Mononuclear cell (primary cell): ENCODE measurements around the gene TEX2. TPM values are rescaled to one million over a fixed set of nuclear protein-coding genes. Genes with fewer than 3 reads are reported as not detected.
"Not testable (repeated sequence)": the region's sequence is repeated elsewhere in the genome, so short reads cannot be mapped to it uniquely, and the experiment has no call there.

Source experiments
- H3K27me3 ChIP-seq: 2 replicates; pipeline ENCODE4 v1.6.0; 2011; ENCODE audit warnings: low read length, control low read depth; ENCODE audit not compliant: insufficient read depth
- H3K4me1 ChIP-seq: 2 replicates; pipeline ENCODE4 v1.5.1; 2011; ENCODE audit warnings: mild to moderate bottlenecking, low read length, control low read depth; ENCODE audit not compliant: insufficient read depth
- H3K4me3 ChIP-seq: 2 replicates; pipeline ENCODE4 v1.5.1; 2011; ENCODE audit warnings: mild to moderate bottlenecking, low read length, moderate library complexity
- H3K9me3 ChIP-seq: 2 replicates; pipeline ENCODE4 v1.5.1; 2011; ENCODE audit warnings: low read depth, mild to moderate bottlenecking, control low read depth, low read length
- total RNA-seq: library from RNA; depleted of rRNA; stranded (reverse); fragments of >200 nt; gene quantifications from one replicate; pipeline ENCODE4 v1.2.3, GENCODE V29; 2012

The TEX2 gene
- total RNA-seq, 1 donor: 7.2 TPM

- Histone ChIP-seq H3K9me3 (no peaks in the 10 kb centered on the region), H3K4me3 (no peak overlapping the region), H3K4me1 (peaks cover 28% of the 10 kb centered on the region), H3K27me3 (no peaks in the 10 kb centered on the region)
Measured at GRCh38 chr17:64256913-64257807, 5.9 kb downstream of the TEX2 start.

GRCh38 chr17:64255764-64256163 is 7.3 kb downstream of the TEX2 start:
- Histone ChIP-seq H3K27me3 (no peaks in the 10 kb centered on the region), H3K4me3 (no peak overlapping the region), H3K4me1 (peaks cover 14% of the 10 kb centered on the region), H3K9me3 (no peaks in the 10 kb centered on the region)

- peaks cover 4% of the 10 kb centered on the region for H3K4me1 ChIP-seq
- no peaks in the 10 kb centered on the region for H3K27me3 ChIP-seq
- no peak overlapping the region for H3K4me3 ChIP-seq
- H3K9me3 ChIP-seq: no peaks in the 10 kb centered on the region
Measured at GRCh38 chr17:64254755-64255154, 8.3 kb downstream of the TEX2 start.

GRCh38 chr17:64253470-64253869 is 9.6 kb downstream of the TEX2 start:
- Histone ChIP-seq H3K4me1 (peaks cover 4% of the 10 kb centered on the region), H3K27me3 (no peaks in the 10 kb centered on the region), H3K9me3 (no peaks in the 10 kb centered on the region), H3K4me3 (no peak overlapping the region)

GRCh38 chr17:64252831-64253230 is 10.2 kb downstream of the TEX2 start:
- H3K4me3 ChIP-seq: no peak overlapping the region
- no peaks in the 10 kb centered on the region for H3K27me3 ChIP-seq
- peaks cover 4% of the 10 kb centered on the region for H3K4me1 ChIP-seq
- H3K9me3 ChIP-seq: no peaks in the 10 kb centered on the region

- Histone ChIP-seq H3K4me3 (no peak overlapping the region), H3K27me3 (no peaks in the 10 kb centered on the region)
Measured at GRCh38 chr17:64250233-64250835, 12.7 kb downstream of the TEX2 start.

GRCh38 chr17:64247836-64248235 is 15.2 kb downstream of the TEX2 start:
- Histone ChIP-seq H3K9me3 (no peaks in the 10 kb centered on the region), H3K4me3 (no peak overlapping the region), H3K27me3 (no peaks in the 10 kb centered on the region), H3K4me1 (no peaks in the 10 kb centered on the region)

More at GRCh38 chr17:64250233-64250835, 12.7 kb downstream of the TEX2 start:
- no peaks in the 10 kb centered on the region for H3K9me3 ChIP-seq
- no peaks in the 10 kb centered on the region for H3K4me1 ChIP-seq

- H3K9me3 ChIP-seq: no peaks in the 10 kb centered on the region
Measured at GRCh38 chr17:64245218-64246145, 17.6 kb downstream of the TEX2 start.

GRCh38 chr17:64244165-64244564 is 18.9 kb downstream of the TEX2 start:
- Histone ChIP-seq H3K4me1 (peaks cover 14% of the 10 kb centered on the region), H3K27me3 (no peaks in the 10 kb centered on the region), H3K9me3 (no peaks in the 10 kb centered on the region), H3K4me3 (no peak overlapping the region)

More at GRCh38 chr17:64245218-64246145, 17.6 kb downstream of the TEX2 start:
- no peaks in the 10 kb centered on the region for H3K27me3 ChIP-seq
- H3K4me3 ChIP-seq: no peak overlapping the region
- H3K4me1 ChIP-seq: peaks cover 9% of the 10 kb centered on the region

- H3K4me3 ChIP-seq: no peak overlapping the region
Measured at GRCh38 chr17:64243340-64243739, 19.7 kb downstream of the TEX2 start.

GRCh38 chr17:64242633-64243032 is 20.4 kb downstream of the TEX2 start:
- Histone ChIP-seq H3K9me3 (no peaks in the 10 kb centered on the region), H3K27me3 (no peaks in the 10 kb centered on the region), H3K4me3 (no peak overlapping the region), H3K4me1 (peaks cover 14% of the 10 kb centered on the region)

More at GRCh38 chr17:64243340-64243739, 19.7 kb downstream of the TEX2 start:
- peaks cover 14% of the 10 kb centered on the region for H3K4me1 ChIP-seq
- no peaks in the 10 kb centered on the region for H3K27me3 ChIP-seq
- no peaks in the 10 kb centered on the region for H3K9me3 ChIP-seq

GRCh38 chr17:64240741-64241347 is 22.2 kb downstream of the TEX2 start:
- Histone ChIP-seq H3K4me1 (peaks cover 14% of the 10 kb centered on the region), H3K9me3 (no peaks in the 10 kb centered on the region), H3K27me3 (no peaks in the 10 kb centered on the region), H3K4me3 (no peak overlapping the region)

GRCh38 chr17:64240261-64240740 is 22.8 kb downstream of the TEX2 start:
- no peaks in the 10 kb centered on the region for H3K9me3 ChIP-seq
- H3K4me1 ChIP-seq: peaks cover 14% of the 10 kb centered on the region
- no peaks in the 10 kb centered on the region for H3K27me3 ChIP-seq
- no peak overlapping the region for H3K4me3 ChIP-seq

GRCh38 chr17:64238449-64238848 is 24.6 kb downstream of the TEX2 start:
- not testable (repeated sequence) for H3K4me3 ChIP-seq, H3K9me3 ChIP-seq, H3K27me3 ChIP-seq
- peaks cover 14% of the 10 kb centered on the region for H3K4me1 ChIP-seq
